Vagina (tissue), 2 donors: Measurements from ENCODE around the gene SH2D3A. TPM values are rescaled to one million over a fixed set of nuclear protein-coding genes. Genes with fewer than 3 reads are reported as not detected.

Experiments
- DNase-seq, 2 donors: peaks; one replicate each; pipeline ENCODE4 v3.0.0-alpha.2; 2017; ENCODE audit errors: extremely low spot score in 2 of 2
- H3K27ac ChIP-seq: fragments of 200-600 bp; sonication (generic); one replicate; pipeline ENCODE4 v1.5.1; 2019
- H3K27me3 ChIP-seq: fragments of 200-600 bp; sonication (generic); one replicate; pipeline ENCODE4 v1.5.1; 2019
- H3K36me3 ChIP-seq, 2 donors: fragments of 200-600 bp; sonication (generic); one replicate each; pipeline ENCODE4 v1.5.1; 2017 to 2019
- H3K4me1 ChIP-seq: fragments of 200-600 bp; sonication (generic); one replicate; pipeline ENCODE4 v1.5.1; 2019
- H3K4me3 ChIP-seq, 2 donors: fragments of 200-600 bp; sonication (generic); 1 replicate in 1 of 2; 2 replicates in 1 of 2; pipeline ENCODE4 v1.5.1; 2016 to 2019
- H3K9me3 ChIP-seq: fragments of 200-600 bp; sonication (generic); one replicate; pipeline ENCODE4 v1.5.1; 2019
- CTCF ChIP-seq, 3 experiments: fragments of 450-650 bp in 2 of 3; fragments of 200-600 bp in 1 of 3; sonication (generic) in 1 of 3; IDR thresholded peaks; one replicate each; pipeline ENCODE4 v1.5.1; 2017 to 2019; ENCODE audit warnings: antibody characterized with exemption in 3 of 3, mild to moderate bottlenecking in 2 of 3, moderate library complexity in 2 of 3
- POLR2A ChIP-seq, 2 donors: fragments of 450-650 bp; IDR thresholded peaks; one replicate each; pipeline ENCODE4 v1.6.1; 2017; ENCODE audit warnings: antibody characterized with exemption in 2 of 2, mild to moderate bottlenecking in 2 of 2, moderate library complexity in 2 of 2
- POLR2AphosphoS5 ChIP-seq, 2 donors: sonication (generic); formaldehyde crosslinking; IDR thresholded peaks; one replicate each; pipeline ENCODE4 v1.9.0; 2017; ENCODE audit warnings: antibody characterized with exemption in 2 of 2, mild to moderate bottlenecking in 2 of 2, low read depth in 1 of 2; ENCODE audit not compliant: insufficient read depth in 1 of 2
- intact Hi-C: fragments of 100-400 bp; cut with DNase I; formaldehyde crosslinking; loops from one replicate; pipeline ENCODE4 v1.15.1; 2023
- total RNA-seq: library from RNA; depleted of rRNA; stranded (reverse); fragments of >200 nt; gene quantifications from one replicate; pipeline ENCODE4 v1.2.3, GENCODE V29; 2016

SH2D3A gene
- total RNA-seq, 1 donor from 2014 or later, result 21.9 TPM

GRCh38 chr19:6736917-6737283 lies 30.3 kb downstream of the SH2D3A start:
- Histone ChIP-seq H3K4me3 (peak overlapping the region; percentile 65 to 78), H3K4me1 (peaks cover 36% of the 10 kb centered on the region), H3K9me3 (no peaks in the 10 kb centered on the region), H3K27me3 (no peaks in the 10 kb centered on the region), H3K36me3 (peaks cover 0 to 15% of the 10 kb centered on the region in 2 donors), H3K27ac (peak overlapping the region; percentile 95)
- intact Hi-C loops, result loop anchor here (5.0 to 10.0 kb wide), 2 partner anchors 128 to 315 kb away; partner anchors contain the start of gene KHSRP
- TF ChIP-seq POLR2AphosphoS5 (IDR thresholded peaks at IDR 0.05; ENCODE audit: insufficient read depth in 1 of 2, low read depth in 1 of 2), result no peak
- TF ChIP-seq CTCF (IDR thresholded peaks at IDR 0.05), result no peak
- no peak for TF ChIP-seq POLR2A (IDR thresholded peaks at IDR 0.05)
- no peak for DNase-seq

- Histone ChIP-seq H3K27ac (peak overlapping the region; percentile 95), H3K9me3 (no peaks in the 10 kb centered on the region), H3K4me3 (peak overlapping the region; percentile 65 to 78), H3K27me3 (no peaks in the 10 kb centered on the region), H3K36me3 (peaks cover 0 to 21% of the 10 kb centered on the region in 2 donors), H3K4me1 (peaks cover 31% of the 10 kb centered on the region)
- intact Hi-C loops, result loop anchor here (5.0 to 10.0 kb wide), 2 partner anchors 128 to 314 kb away; partner anchors contain the start of gene KHSRP
- DNase-seq, result peak in 1 of 2 donors; percentile 96
- TF ChIP-seq CTCF (IDR thresholded peaks at IDR 0.05) (peak; percentile 3 to 52 (median 30)), POLR2AphosphoS5 (IDR thresholded peaks at IDR 0.05; ENCODE audit: insufficient read depth in 1 of 2, low read depth in 1 of 2) (peak in 1 of 2 donors; percentile 68), POLR2A (IDR thresholded peaks at IDR 0.05) (peak in 1 of 2 donors; percentile 38)
These were observed 30.9 kb downstream of the SH2D3A start for GRCh38 chr19:6736169-6736916.

- H3K9me3 ChIP-seq, result no peaks in the 10 kb centered on the region
- TF ChIP-seq POLR2A (IDR thresholded peaks at IDR 0.05) (no peak), CTCF (IDR thresholded peaks at IDR 0.05) (no peak), POLR2AphosphoS5 (IDR thresholded peaks at IDR 0.05; ENCODE audit: insufficient read depth in 1 of 2, low read depth in 1 of 2) (no peak)
- intact Hi-C loops, result loop anchor here (5.0 to 10.0 kb wide), 2 partner anchors 129 to 313 kb away; partner anchors contain the start of gene KHSRP
- H3K27ac ChIP-seq, result peak overlapping the region; percentile 95
- H3K27me3 ChIP-seq, result no peaks in the 10 kb centered on the region
- peaks cover 0 to 24% of the 10 kb centered on the region in 2 donors for H3K36me3 ChIP-seq
- H3K4me3 ChIP-seq, result peak overlapping the region in 1 of 2 donors; percentile 78
- no peak for DNase-seq
- H3K4me1 ChIP-seq, result peaks cover 25% of the 10 kb centered on the region
These were observed 31.9 kb downstream of the SH2D3A start for GRCh38 chr19:6735181-6735911.

- Histone ChIP-seq H3K4me3 (no peak overlapping the region), H3K27ac (no peak overlapping the region), H3K27me3 (no peaks in the 10 kb centered on the region), H3K36me3 (peaks cover 0 to 24% of the 10 kb centered on the region in 2 donors), H3K4me1 (peaks cover 24% of the 10 kb centered on the region), H3K9me3 (no peaks in the 10 kb centered on the region)
- no peak for DNase-seq
- intact Hi-C loops, result loop anchor here (10.0 kb wide), 1 partner anchor 131 kb away; no protein-coding TSS in a partner anchor
- TF ChIP-seq POLR2AphosphoS5 (IDR thresholded peaks at IDR 0.05; ENCODE audit: insufficient read depth in 1 of 2, low read depth in 1 of 2), result no peak
- no peak for TF ChIP-seq CTCF (IDR thresholded peaks at IDR 0.05)
- TF ChIP-seq POLR2A (IDR thresholded peaks at IDR 0.05), result no peak
These were observed 33.0 kb downstream of the SH2D3A start for GRCh38 chr19:6734096-6734696.
